GM21367 (cell line): Measurements from ENCODE around the gene FIP1L1.
A peak's percentile ranks its signal among the peaks of the same experiment; 100 is the strongest.
"Not testable (repeated sequence)": the region's sequence is repeated elsewhere in the genome, so short reads cannot be mapped to it uniquely, and the experiment has no call there.

Source experiments
- ATAC-seq: cut with Tn5 transposase; IDR thresholded peaks from one replicate; pipeline ENCODE4 v1.9.1; 2021; ENCODE audit not compliant: unreplicated experiment

The FIP1L1 gene

DNA sequence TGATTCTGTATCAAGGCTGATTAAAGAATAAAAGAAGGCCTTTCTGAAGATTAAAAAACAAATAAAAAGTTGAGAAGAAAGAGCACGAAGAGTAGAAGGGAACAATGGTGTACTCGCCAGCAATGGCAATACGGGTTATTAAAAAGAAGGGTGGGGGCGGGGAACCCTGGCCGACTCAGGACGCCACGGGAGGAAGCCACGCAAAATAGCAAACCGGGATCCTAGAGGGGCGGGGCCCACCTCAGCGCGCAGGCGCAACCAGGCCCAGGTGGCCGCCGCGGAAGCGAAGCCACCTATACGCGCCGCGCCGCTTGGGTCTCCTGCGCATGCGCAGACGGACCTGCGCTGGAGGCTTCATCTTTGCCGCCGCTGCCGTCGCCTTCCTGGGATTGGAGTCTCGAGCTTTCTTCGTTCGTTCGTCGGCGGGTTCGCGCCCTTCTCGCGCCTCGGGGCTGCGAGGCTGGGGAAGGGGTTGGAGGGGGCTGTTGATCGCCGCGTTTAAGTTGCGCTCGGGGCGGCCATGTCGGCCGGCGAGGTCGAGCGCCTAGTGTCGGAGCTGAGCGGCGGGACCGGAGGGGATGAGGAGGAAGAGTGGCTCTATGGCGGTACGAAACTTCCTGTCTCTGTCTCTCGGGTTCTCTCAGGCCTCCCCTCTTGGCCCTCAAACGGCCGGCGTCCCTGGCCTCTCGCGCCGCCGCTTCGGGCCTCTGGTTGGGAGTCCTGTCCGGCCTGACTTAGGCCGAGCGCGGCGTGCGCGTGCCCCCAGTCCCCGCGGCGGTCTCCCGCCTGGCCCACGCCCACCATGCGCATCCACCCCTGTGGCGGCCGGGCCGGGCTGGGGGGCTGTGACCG, at the start of gene FIP1L1:
Gene FIP1L1 (plus strand): TSS at position 323 of the 852 bp plus-strand sequence. CDS start 198 bp downstream, at position 521.
- peak; percentile 78 for ATAC-seq

- not testable (repeated sequence) for ATAC-seq
These were observed 42.5 kb upstream of the FIP1L1 start for GRCh38 chr4:53334916-53335315.

GRCh38 chr4:53340145-53340544, 37.3 kb upstream of the FIP1L1 start:
- ATAC-seq = not testable (repeated sequence)

GRCh38 chr4:53346392-53346791, 31.0 kb upstream of the FIP1L1 start:
- not testable (repeated sequence) for ATAC-seq

- ATAC-seq = no peak
These were observed 30.3 kb upstream of the FIP1L1 start for GRCh38 chr4:53346920-53347852.

GRCh38 chr4:53348046-53348445, 29.4 kb upstream of the FIP1L1 start:
- no peak for ATAC-seq

DNA sequence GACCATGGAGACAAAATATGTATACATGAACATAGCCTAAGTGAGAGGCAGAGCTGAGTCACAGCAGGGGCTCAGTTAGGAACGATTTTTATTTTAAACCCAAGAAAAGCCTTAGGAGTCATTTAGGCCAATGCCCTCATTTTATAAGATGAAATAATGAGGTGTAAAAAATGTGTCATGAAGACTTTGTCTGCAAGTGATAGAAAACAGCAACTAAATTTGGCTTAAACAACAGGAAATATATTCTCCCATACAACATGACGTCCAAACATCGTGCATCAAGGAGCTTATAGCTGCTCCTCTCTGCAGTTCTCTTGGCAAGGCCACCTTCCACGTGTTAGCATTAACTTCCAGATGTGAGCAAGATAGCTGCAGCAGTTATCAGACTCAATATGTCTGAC, 28.4 kb upstream of the FIP1L1 start:
- no peak for ATAC-seq

GRCh38 chr4:53354012-53354722, 23.3 kb upstream of the FIP1L1 start:
- no peak for ATAC-seq

GRCh38 chr4:53355930-53356521, 21.4 kb upstream of the FIP1L1 start:
- no peak for ATAC-seq

DNA sequence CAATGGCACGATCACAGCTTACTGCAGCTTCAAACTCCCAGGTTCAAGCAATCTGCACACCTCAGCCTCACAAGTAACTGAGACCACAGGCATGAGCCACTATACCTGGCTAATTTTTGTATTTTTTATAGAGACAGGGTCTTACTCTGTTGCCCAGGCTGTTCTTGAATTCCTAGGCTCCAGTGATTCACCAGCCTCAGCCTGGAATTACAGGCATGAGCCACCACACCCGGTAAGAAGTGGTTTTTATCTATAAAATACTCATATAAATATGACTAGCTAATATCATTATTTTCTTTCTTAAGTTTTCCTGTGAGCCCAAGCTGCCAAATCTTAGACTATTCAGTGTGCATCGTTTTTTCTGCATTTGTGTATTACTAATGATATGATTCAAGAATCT, 16.0 kb upstream of the FIP1L1 start:
- no peak for ATAC-seq

DNA sequence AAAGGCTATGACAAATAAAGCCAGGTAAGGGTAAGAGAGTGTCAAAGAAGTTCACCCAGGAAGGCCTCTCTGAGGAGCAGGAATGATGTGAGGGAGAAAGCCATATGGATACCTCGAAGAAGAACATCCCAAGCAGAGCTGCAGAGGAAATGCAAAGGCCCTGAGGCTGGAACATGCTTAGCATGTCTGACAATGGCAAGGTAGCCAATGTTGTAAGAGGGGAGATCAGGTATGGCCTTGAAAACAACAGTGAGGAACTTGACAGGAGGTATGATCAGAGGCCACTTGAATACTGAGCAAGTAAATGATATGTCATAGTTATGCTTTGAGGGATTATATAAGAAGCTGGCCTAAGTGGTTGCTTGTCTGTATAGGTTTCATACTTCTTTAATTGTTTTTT, 15.3 kb upstream of the FIP1L1 start:
- ATAC-seq = no peak

GRCh38 chr4:53364624-53365023, 12.8 kb upstream of the FIP1L1 start:
- ATAC-seq = no peak

- ATAC-seq = peak; percentile 14
These were observed 12.3 kb upstream of the FIP1L1 start for GRCh38 chr4:53365121-53365485.

- ATAC-seq = peak; percentile 94
These were observed 11.7 kb upstream of the FIP1L1 start, which contains the start of gene SCFD2 for GRCh38 chr4:53365486-53366300. SCFD2 (minus strand) TSS chr4:53366061.

DNA sequence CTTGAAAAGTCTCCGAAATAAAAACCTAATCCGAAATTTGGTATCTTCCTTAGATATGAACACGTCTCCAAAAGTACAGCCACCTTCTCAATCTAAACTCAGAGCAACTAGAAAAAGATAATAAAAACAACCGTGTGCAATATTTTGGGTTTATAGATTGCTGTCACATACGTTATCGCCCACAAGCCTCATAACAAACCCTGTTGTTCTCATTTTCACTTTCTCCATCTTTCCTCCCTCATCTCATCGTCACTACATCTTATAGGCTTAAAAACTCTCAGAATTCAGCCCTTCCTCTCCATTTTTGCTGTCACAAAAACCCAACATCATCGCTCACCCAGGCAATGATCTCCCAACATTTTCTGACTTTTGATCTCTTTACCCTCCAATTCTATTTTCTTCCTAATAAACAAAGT, 11.1 kb upstream of the FIP1L1 start:
- no peak for ATAC-seq

DNA sequence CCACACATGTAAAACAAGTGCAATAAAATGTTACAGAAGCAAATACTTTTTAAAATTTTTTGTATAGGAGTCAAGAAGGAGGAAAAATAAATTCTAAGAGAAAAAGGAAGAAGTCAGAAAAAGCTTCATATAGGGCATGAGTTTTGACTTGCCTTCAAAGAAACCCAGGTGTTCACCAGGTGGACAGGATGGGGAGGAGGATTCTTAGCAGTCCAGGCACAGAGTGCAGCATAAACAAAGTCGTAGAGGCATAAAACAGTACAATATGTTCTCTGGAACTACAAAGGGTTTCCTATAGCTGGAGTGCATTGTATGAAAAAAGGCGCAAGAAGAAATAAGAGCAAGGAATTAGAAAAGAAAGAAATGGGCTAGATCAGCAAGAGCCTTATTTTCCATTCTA, 9.7 kb upstream of the FIP1L1 start:
- no peak for ATAC-seq

DNA sequence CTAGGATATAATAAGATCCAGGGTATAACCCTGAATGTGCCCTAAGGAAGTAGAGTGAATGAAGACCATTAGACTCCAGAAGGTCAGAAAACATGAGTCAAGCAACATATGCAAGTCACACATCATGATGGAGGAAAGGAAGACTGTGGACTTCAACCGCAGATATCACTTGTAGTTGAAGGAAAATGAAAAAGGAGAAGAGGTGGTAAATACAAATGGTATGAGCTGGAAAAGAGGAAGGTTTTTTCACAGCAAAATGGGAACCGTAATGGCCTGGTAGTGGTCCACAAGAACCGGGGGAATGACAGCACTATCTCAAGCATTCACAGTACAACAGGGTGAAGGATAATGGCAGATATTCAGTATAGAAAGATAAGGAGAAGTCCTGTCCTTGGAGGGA, 6.4 kb upstream of the FIP1L1 start:
- ATAC-seq = no peak

DNA sequence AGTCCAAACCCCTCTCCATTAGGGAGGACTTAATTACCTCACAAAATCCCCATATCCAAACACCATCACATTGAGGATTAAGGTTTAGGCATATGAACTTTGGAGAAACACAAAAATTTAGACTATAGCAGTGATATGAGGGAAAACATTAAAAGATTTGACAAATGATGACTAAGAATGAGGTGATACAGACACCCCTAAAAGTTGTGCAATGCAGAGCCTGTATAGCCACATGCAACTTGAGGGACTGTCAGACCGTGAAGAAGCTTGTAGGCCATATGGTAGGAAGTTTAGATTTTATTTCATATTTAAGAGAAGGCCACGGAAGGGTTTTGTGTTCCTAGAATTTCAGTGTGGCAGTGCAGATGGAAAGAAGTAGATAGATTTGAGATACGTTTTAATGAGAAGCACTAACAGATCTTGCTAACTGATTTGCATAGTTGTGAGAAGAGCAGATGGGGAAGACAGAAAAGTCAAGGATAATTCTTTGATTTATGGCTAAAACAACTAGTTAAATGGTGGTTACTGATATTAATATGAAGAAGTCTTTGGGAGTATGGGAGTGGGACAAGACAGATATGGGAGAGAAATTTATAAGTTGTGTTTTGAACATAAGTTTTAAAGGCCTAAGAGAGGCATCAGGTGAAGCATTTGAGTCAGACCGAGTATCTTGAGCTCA, 5.5 kb upstream of the FIP1L1 start:
- no peak for ATAC-seq

- no peak for ATAC-seq
These were observed 2.6 kb upstream of the FIP1L1 start for GRCh38 chr4:53374777-53375258.
